RKO (cell line): ENCODE results near the gene CYBRD1.
"Not testable (repeated sequence)": the region's sequence is repeated elsewhere in the genome, so short reads cannot be mapped to it uniquely, and the experiment has no call there.

Source experiments
- DNase-seq: peaks from one replicate; pipeline ENCODE4 v3.0.0-alpha.2; 2016; ENCODE audit warnings: low spot score

The CYBRD1 gene, protein sequence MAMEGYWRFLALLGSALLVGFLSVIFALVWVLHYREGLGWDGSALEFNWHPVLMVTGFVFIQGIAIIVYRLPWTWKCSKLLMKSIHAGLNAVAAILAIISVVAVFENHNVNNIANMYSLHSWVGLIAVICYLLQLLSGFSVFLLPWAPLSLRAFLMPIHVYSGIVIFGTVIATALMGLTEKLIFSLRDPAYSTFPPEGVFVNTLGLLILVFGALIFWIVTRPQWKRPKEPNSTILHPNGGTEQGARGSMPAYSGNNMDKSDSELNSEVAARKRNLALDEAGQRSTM

GRCh38 chr2:171522052-171522787 lies at the start of gene CYBRD1:
Gene CYBRD1, plus strand, starts transcription at chr2:171522474. Its CDS starts 72 bp downstream, at chr2:171522546.
- DNase-seq = no peak

DNA sequence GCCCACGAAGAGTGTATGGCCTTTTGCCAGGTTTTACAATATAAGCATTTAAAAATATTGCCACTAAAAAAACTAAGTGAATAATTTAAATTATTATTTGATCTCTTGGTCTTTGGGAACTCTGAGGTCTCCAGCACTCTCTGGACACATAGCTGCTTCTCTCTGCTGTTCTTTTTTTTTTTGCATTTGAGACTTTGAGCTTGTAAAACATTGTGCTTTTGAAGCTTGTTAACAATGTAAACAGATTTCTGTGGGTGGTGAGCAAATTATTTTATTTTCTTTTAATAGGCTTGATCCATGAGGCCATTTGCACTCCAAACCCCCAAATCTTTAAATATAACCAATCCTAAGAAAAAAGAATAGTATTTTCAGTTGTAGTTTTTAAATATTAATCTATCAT lies 46.3 kb upstream of the CYBRD1 start:
- DNase-seq = no peak

DNA sequence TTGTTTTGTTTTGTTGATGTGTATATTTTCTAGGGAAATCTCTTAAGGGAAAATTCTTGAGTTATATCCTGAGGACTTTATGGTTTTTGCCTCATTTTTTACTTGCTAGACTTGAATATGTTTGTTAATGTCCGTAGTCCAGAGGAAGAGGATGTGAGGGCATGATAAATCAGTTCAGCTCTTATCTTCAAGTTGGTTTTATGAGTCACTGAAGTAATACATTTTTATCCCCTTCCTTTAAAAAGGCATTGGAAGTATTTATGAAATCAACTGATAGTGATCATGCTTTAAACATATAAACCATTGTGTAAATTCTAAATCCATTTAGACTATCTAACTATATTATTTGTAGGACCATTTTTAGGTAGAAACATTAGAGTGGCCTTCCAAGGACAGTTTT lies 43.9 kb upstream of the CYBRD1 start:
- no peak for DNase-seq

DNA sequence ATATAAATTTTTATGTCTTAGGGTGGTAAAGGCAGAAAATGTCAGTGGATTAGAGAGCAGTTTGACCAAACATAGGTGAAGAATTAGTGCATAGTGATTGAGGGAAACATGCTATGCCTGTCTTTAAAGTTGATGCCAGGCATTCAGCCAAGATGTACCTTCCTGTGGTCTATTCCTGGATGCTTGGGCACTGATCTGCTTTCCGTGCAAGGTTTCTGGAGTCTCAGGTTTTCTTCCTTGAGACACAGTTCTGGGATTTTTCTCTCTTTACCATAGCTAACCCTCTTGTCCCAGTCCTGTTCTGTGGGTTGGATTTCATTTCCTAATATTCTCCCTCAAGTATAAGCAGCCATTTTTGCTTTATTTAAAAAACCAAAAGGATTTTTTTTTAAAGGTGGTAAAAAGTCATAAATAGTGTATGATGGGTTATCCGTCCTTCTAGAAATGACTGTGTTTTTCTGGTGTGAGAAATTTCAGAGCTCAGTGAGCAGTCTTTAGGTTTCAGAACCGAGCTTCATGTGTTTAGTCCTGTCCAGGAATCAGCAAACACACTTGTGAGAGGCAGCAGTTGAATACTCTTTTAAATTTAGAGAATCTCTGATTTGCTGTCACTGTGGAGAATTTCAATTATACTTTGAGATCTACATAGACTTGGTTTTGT lies 43.0 kb upstream of the CYBRD1 start:
- DNase-seq = no peak

DNA sequence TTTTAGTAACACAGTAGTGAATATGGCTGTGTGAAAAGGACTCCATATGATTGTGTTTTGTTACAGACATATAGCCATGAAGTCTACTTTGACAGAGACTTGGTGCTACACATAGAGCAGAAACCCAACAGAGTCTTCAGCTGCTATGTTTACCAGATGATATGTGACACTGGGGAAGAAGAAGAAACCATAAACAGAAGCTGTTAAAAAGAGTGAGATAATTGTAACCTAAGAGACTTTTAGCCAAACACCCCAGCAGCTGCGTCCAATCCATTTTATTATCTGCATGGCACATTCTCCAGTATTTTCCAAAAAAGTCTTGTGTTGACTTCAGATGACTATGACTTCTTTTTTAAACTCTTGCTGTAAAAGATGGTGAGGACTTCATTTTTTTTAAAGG lies 41.4 kb upstream of the CYBRD1 start:
- no peak for DNase-seq

- DNase-seq = no peak
Observed at GRCh38 chr2:171482308-171482707, 40.0 kb upstream of the CYBRD1 start.

- DNase-seq = no peak
Observed at GRCh38 chr2:171482877-171483276, 39.4 kb upstream of the CYBRD1 start.

GRCh38 chr2:171483793-171484192 lies 38.5 kb upstream of the CYBRD1 start:
- DNase-seq = no peak

DNA sequence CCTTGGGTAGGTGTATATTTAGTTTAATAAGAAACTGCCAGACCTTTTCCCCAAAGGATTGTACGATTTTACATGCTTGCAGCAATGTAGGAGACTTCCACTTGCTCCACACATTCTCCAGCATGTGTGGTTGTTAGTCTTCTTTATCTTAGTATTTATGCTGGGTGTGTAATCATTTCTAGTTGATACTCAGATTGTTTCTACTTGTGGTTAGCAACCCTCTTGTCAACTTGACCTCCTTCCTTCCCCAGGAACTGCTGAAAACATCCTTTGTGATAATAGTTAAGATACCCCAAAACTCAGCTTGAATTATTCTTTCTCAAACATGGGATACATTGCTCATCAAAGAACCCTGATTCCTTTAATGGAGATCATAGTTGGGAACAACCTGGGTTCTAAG lies 37.2 kb upstream of the CYBRD1 start:
- DNase-seq = no peak

- DNase-seq = no peak
Observed at GRCh38 chr2:171487201-171487600, 35.1 kb upstream of the CYBRD1 start.

DNA sequence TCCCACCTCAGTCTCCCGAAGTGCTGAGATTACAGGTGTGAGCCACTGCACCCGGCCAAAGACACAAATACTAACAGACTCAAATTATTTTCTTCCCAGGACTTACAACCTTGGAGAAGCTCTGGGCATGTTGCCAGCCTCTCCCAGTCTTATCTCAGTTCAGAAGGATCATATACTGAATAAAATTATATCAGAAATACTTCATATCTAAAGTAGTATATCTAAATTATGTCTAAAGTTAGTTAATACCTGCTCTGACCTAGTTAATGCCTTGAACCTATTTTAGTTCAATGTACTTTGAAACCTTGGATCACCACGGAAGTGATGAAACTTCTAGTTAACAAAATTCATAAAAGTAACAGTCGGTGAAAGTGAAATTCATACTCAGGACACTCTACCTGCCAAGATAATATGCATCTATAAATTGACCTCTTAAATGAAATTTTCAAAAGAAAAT lies 34.4 kb upstream of the CYBRD1 start:
- DNase-seq = no peak

DNA sequence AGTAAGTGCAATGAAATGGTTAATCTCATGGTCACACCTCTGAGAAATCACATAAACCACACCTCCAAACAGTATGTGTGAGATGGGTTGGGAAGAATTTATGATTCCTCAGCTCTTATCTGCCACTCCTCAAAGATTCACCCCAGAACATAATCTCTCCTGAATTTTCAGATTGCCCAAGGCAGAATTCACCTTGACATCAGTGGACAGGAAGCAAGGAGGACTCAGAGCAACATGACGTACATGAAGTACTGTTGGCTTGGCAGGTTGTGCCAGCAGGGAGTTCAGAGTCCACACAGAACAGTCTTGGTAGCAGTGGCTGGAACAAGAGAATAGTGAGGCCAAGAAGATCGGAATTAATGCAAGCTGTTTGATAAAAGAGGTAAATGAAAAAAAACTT lies 31.7 kb upstream of the CYBRD1 start:
- no peak for DNase-seq

GRCh38 chr2:171491292-171491691 lies 31.0 kb upstream of the CYBRD1 start:
- no peak for DNase-seq

DNA sequence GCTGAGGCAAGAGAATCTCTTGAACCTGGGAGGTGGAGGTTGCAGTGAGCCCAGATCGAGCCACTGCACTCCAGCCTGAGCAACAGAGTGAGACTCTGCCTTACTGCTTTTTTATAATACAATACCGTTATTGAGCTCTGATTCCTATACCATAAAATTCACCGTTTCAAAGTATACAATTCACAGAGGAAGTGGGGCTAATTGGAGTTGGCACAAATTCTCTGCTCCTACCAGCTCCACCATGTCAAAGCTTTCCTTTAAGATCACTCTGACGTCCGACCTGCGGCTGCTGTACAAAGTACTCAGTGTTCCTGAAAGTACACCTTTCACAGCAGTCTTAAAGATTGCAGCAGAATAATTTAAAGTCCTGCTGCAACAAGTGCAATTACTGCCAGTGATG lies 29.6 kb upstream of the CYBRD1 start:
- DNase-seq = no peak

- not testable (repeated sequence) for DNase-seq
Observed at GRCh38 chr2:171497664-171498063, 24.6 kb upstream of the CYBRD1 start.

GRCh38 chr2:171505374-171505773 lies 16.9 kb upstream of the CYBRD1 start:
- DNase-seq = no peak

GRCh38 chr2:171509945-171510731 lies 12.1 kb upstream of the CYBRD1 start:
- DNase-seq = no peak

DNA sequence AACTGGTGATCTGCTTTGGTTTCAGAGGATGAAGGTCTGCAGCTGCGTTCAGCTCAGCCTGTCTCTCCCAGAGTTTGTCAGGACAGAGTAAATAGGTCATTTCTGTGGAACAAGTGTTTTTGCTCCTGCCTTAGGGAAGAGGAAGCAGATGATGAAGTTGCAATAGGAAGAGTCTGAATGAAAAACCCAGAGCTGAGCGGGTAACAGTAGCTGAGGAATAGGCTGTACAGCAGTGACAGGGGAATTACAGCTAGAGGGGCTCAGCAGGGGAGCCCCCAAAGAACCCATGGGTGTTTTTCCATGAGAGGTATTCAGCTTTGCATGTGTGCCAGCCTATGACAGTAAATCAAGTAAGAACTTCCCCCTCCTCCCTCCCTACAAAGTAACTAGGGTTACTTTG lies 10.3 kb upstream of the CYBRD1 start:
- DNase-seq = no peak

- no peak for DNase-seq
Observed at GRCh38 chr2:171512683-171513195, 9.5 kb upstream of the CYBRD1 start.

DNA sequence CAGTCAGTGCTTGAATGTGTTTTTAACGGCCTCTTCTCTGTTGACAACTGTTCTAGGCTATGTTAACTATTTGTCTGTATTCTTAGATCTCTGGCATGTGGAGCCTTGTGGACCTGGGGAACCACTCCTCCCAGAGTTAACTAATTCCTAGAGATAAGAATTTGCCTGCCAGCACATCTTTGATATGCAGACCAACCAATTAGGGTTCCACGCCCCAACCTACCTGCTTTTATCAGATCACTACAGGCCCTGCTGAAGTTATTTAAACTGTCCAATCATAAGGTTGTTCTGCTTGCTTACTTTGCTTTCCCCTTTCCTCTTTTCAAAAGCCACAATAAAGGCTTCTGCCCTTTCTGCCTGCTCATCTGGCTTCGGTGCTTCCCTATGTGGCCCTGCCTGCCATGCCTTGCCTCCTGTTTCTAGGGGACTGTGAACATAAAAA lies 8.5 kb upstream of the CYBRD1 start:
- DNase-seq = no peak

GRCh38 chr2:171514908-171515582 lies 7.2 kb upstream of the CYBRD1 start:
- no peak for DNase-seq
